Adrenal gland (tissue), 5 donors: ENCODE results near the gene PSMD13.

ENCODE experiments used
- POLR2A ChIP-seq, 2 donors: fragments of 450-650 bp; IDR thresholded peaks; one replicate each; pipeline ENCODE4 v1.6.1; 2017; ENCODE audit warnings: antibody characterized with exemption in 2 of 2, mild to moderate bottlenecking in 2 of 2, moderate library complexity in 1 of 2
- TF ChIP-seq, protein P1 (sequence below), 6 experiments: fragments of 450-650 bp in 4 of 6; fragments of 200-600 bp in 2 of 6; sonication (generic) in 1 of 6; IDR thresholded peaks; 1 replicate in 5 of 6; 2 replicates in 1 of 6; pipeline versions ENCODE4 v1.5.1 to v1.8.0; 2016 to 2021; ENCODE audit warnings: antibody characterized with exemption in 6 of 6, mild to moderate bottlenecking in 2 of 6, moderate library complexity in 1 of 6
- donor health status: DM: no; HTN: no; CAD: no.

DNA sequence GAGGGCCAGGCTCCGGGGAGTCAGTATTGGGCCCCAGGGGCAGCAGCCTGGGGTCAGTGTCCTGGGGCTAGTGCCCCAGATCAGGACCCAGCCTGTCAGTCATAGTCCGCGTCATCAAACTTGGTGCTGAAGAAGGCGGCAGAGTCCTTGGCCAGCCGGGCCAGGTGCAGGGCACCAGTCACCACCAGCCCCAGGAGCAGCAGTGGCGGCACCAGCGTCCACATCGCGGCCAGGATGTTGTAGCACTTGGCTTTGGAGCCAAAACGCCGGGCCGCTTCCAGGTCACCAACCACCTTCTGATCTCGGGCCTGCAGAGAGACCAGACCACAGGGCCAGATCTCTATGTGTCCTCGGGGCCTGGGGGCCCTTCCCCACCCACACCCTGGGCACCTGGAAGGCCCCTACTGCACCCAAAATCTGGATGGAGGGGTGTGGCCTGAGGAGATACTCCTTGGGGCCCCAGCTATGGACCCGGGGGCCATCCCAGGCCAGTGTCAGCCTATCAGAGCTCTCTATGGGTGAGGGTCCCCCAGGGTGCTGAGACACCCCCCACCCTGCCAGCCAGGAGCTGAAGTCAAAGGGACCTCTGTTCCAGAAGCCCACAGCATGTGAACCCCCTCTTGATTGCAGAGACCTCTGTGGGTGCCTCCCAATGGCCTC, 61.8 kb downstream of the PSMD13 start:
- TF ChIP-seq, protein P1, sequence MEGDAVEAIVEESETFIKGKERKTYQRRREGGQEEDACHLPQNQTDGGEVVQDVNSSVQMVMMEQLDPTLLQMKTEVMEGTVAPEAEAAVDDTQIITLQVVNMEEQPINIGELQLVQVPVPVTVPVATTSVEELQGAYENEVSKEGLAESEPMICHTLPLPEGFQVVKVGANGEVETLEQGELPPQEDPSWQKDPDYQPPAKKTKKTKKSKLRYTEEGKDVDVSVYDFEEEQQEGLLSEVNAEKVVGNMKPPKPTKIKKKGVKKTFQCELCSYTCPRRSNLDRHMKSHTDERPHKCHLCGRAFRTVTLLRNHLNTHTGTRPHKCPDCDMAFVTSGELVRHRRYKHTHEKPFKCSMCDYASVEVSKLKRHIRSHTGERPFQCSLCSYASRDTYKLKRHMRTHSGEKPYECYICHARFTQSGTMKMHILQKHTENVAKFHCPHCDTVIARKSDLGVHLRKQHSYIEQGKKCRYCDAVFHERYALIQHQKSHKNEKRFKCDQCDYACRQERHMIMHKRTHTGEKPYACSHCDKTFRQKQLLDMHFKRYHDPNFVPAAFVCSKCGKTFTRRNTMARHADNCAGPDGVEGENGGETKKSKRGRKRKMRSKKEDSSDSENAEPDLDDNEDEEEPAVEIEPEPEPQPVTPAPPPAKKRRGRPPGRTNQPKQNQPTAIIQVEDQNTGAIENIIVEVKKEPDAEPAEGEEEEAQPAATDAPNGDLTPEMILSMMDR (IDR thresholded peaks at IDR 0.05): no peak
- TF ChIP-seq POLR2A (IDR thresholded peaks at IDR 0.05): no peak
